ENCODE results near the gene ZNF134.

ZNF134 gene

GRCh38 chr19:57613941-57614743 lies at the start of gene ZNF134:
Gene ZNF134 (plus strand): TSS chr19:57614242. CDS start chr19:57619469, 5,227 bp downstream.
- peak within 1 kb of the TSS; percentile 99 for H3K4me3 ChIP-seq (ENCODE audit: low read depth, low read length)
- peak; percentile 29 for DNase-seq (ENCODE audit: low read depth, low spot score)
- ChIA-PET CTCF (interaction anchor here (1.1 to 2.0 kb wide), 2 partner anchors 9 to 13 kb away, joined by 3 to 4 read pairs; no protein-coding TSS in a partner anchor), POLR2A (interaction anchor here (0.5 to 1.3 kb wide), 2 partner anchors 19 to 326 kb away, joined by 4 read pairs; partner anchors contain the start of gene ZNF211)
- peak; percentile 39 for TF ChIP-seq CTCF (IDR thresholded peaks at IDR 0.05; ENCODE audit: insufficient read depth, low read length, missing control alignments)

GRCh38 chr19:57566396-57567265 lies 47.4 kb upstream of the ZNF134 start:
- ChIA-PET POLR2A (no interaction called here), CTCF (no interaction called here)
- no peak for DNase-seq (ENCODE audit: low read depth, low spot score)
- H3K4me3 ChIP-seq (ENCODE audit: low read depth, low read length) = no peak overlapping the region
- no peak for TF ChIP-seq CTCF (IDR thresholded peaks at IDR 0.05; ENCODE audit: insufficient read depth, low read length, missing control alignments)

- no peak for TF ChIP-seq CTCF (IDR thresholded peaks at IDR 0.05; ENCODE audit: insufficient read depth, low read length, missing control alignments)
- POLR2A ChIA-PET = no interaction called here
- no peak for DNase-seq (ENCODE audit: low read depth, low spot score)
- CTCF ChIA-PET = no interaction called here
- H3K4me3 ChIP-seq (ENCODE audit: low read depth, low read length) = no peak overlapping the region
Measured at GRCh38 chr19:57570707-57571106, 43.3 kb upstream of the ZNF134 start.

- ChIA-PET POLR2A (no interaction called here), CTCF (interaction anchor here (1.2 kb wide), 1 partner anchor 11 kb away, joined by 3 read pairs; no protein-coding TSS in a partner anchor)
- no peak for TF ChIP-seq CTCF (IDR thresholded peaks at IDR 0.05; ENCODE audit: insufficient read depth, low read length, missing control alignments)
- H3K4me3 ChIP-seq (ENCODE audit: low read depth, low read length) = no peak overlapping the region
- no peak for DNase-seq (ENCODE audit: low read depth, low spot score)
Measured at GRCh38 chr19:57572415-57572947, 41.6 kb upstream of the ZNF134 start.

GRCh38 chr19:57576661-57577060 lies 37.4 kb upstream of the ZNF134 start:
- H3K4me3 ChIP-seq (ENCODE audit: low read depth, low read length) = no peak overlapping the region
- CTCF ChIA-PET = no interaction called here
- POLR2A ChIA-PET = no interaction called here
- no peak for DNase-seq (ENCODE audit: low read depth, low spot score)
- no peak for TF ChIP-seq CTCF (IDR thresholded peaks at IDR 0.05; ENCODE audit: insufficient read depth, low read length, missing control alignments)
